ENCODE results near the gene DYNC1I2. TPM values are rescaled to one million over a fixed set of nuclear protein-coding genes. Genes with fewer than 3 reads are reported as not detected.
A peak's percentile ranks its signal among the peaks of the same experiment; 100 is the strongest.

DYNC1I2 gene
- total and polyA plus RNA-seq, 2 experiments from 2014 or later: 79.4 to 102 TPM

DNA sequence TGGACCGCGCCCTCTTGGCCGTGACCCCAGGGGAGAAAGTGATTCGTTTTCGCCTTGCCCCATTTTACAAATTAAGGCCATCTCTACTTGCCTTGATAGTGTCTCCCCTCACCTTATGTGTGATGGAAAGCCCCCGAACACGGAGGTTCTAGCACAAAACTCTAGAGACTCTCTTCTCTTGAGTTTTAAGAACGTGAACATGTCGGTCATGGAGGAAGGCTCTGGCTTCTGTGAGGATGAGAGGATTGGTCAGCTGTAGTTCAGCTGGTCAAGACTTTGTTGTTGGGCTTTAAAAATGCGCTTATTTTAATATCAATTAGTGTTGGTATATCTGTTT is 828 bp downstream of the DYNC1I2 start:
- Histone ChIP-seq H2AFZ (peak overlapping the region; percentile 97), H3K36me3 (ENCODE audit: insufficient read depth) (no peaks in the 10 kb centered on the region), H3K27ac (ENCODE audit: low read depth) (no peak overlapping the region), H4K20me1 (replicated peaks; ENCODE audit: insufficient read depth) (no peaks in the 10 kb centered on the region; the same call in 1 of the 2 replicates), H3K9me2 (ENCODE audit: insufficient read depth) (no peaks in the 10 kb centered on the region), H3F3A (replicated peaks; ENCODE audit: low read depth) (no peaks in the 10 kb centered on the region), H3K79me2 (replicated peaks; ENCODE audit: insufficient read depth) (peaks cover 37% of the 10 kb centered on the region), H3K4me3 (peak overlapping the region; percentile 90), H3K4me2 (peak overlapping the region; percentile 81), H3K4me1 (ENCODE audit: insufficient read depth) (peaks cover 8% of the 10 kb centered on the region), H3K27me3 (ENCODE audit: insufficient read depth) (no peaks in the 10 kb centered on the region)
- Mint-ChIP-seq H3K4me1 (peaks cover 10% of the 10 kb centered on the region; the same call in 2 of the 3 replicates), H3K4me3 (peak overlapping the region; percentile 96), H3K36me3 (ENCODE audit: low read depth) (peaks cover 5% of the 10 kb centered on the region; the same call in 2 of the 3 replicates), H3K9me3 (no peaks in the 10 kb centered on the region), H3K27ac (peak overlapping the region; percentile 91; the same call in 1 of the 2 replicates), H3K27me3 (ENCODE audit: insufficient read depth, low read depth, poor library complexity) (peaks cover 2% of the 10 kb centered on the region)
- ATAC-seq (peak; percentile 6; the same call in 2 of the 3 replicates), DNase-seq (ENCODE audit: low spot score) (no peak)
- TF ChIP-seq, protein P1, sequence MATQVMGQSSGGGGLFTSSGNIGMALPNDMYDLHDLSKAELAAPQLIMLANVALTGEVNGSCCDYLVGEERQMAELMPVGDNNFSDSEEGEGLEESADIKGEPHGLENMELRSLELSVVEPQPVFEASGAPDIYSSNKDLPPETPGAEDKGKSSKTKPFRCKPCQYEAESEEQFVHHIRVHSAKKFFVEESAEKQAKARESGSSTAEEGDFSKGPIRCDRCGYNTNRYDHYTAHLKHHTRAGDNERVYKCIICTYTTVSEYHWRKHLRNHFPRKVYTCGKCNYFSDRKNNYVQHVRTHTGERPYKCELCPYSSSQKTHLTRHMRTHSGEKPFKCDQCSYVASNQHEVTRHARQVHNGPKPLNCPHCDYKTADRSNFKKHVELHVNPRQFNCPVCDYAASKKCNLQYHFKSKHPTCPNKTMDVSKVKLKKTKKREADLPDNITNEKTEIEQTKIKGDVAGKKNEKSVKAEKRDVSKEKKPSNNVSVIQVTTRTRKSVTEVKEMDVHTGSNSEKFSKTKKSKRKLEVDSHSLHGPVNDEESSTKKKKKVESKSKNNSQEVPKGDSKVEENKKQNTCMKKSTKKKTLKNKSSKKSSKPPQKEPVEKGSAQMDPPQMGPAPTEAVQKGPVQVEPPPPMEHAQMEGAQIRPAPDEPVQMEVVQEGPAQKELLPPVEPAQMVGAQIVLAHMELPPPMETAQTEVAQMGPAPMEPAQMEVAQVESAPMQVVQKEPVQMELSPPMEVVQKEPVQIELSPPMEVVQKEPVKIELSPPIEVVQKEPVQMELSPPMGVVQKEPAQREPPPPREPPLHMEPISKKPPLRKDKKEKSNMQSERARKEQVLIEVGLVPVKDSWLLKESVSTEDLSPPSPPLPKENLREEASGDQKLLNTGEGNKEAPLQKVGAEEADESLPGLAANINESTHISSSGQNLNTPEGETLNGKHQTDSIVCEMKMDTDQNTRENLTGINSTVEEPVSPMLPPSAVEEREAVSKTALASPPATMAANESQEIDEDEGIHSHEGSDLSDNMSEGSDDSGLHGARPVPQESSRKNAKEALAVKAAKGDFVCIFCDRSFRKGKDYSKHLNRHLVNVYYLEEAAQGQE (IDR thresholded peaks at IDR 0.05; ENCODE audit: unreplicated experiment): no peak
- TF ChIP-seq NANOG (IDR thresholded peaks at IDR 0.05; ENCODE audit: borderline replicate concordance) (no peak), JUNB (IDR thresholded peaks at IDR 0.05; ENCODE audit: unreplicated experiment) (no peak), EZH2phosphoT487 (IDR thresholded peaks at IDR 0.05; ENCODE audit: unreplicated experiment) (no peak), ZNF331 (CRISPR knock-in tag; IDR thresholded peaks at IDR 0.05; ENCODE audit: low read depth) (no peak), ZNF114 (CRISPR knock-in tag; IDR thresholded peaks at IDR 0.05) (no peak), POLR2AphosphoS5 (IDR thresholded peaks at IDR 0.05; ENCODE audit: low read depth) (no peak), ETS1 (IDR thresholded peaks at IDR 0.05) (no peak), EZH2 (IDR thresholded peaks at IDR 0.05; ENCODE audit: low read depth, unreplicated experiment) (no peak), CREB1 (CRISPR knock-in tag; IDR thresholded peaks at IDR 0.05; ENCODE audit: low read depth) (no peak), STAT1 (IDR thresholded peaks at IDR 0.05; ENCODE audit: unreplicated experiment) (no peak)
- TF ChIP-seq, protein P2, sequence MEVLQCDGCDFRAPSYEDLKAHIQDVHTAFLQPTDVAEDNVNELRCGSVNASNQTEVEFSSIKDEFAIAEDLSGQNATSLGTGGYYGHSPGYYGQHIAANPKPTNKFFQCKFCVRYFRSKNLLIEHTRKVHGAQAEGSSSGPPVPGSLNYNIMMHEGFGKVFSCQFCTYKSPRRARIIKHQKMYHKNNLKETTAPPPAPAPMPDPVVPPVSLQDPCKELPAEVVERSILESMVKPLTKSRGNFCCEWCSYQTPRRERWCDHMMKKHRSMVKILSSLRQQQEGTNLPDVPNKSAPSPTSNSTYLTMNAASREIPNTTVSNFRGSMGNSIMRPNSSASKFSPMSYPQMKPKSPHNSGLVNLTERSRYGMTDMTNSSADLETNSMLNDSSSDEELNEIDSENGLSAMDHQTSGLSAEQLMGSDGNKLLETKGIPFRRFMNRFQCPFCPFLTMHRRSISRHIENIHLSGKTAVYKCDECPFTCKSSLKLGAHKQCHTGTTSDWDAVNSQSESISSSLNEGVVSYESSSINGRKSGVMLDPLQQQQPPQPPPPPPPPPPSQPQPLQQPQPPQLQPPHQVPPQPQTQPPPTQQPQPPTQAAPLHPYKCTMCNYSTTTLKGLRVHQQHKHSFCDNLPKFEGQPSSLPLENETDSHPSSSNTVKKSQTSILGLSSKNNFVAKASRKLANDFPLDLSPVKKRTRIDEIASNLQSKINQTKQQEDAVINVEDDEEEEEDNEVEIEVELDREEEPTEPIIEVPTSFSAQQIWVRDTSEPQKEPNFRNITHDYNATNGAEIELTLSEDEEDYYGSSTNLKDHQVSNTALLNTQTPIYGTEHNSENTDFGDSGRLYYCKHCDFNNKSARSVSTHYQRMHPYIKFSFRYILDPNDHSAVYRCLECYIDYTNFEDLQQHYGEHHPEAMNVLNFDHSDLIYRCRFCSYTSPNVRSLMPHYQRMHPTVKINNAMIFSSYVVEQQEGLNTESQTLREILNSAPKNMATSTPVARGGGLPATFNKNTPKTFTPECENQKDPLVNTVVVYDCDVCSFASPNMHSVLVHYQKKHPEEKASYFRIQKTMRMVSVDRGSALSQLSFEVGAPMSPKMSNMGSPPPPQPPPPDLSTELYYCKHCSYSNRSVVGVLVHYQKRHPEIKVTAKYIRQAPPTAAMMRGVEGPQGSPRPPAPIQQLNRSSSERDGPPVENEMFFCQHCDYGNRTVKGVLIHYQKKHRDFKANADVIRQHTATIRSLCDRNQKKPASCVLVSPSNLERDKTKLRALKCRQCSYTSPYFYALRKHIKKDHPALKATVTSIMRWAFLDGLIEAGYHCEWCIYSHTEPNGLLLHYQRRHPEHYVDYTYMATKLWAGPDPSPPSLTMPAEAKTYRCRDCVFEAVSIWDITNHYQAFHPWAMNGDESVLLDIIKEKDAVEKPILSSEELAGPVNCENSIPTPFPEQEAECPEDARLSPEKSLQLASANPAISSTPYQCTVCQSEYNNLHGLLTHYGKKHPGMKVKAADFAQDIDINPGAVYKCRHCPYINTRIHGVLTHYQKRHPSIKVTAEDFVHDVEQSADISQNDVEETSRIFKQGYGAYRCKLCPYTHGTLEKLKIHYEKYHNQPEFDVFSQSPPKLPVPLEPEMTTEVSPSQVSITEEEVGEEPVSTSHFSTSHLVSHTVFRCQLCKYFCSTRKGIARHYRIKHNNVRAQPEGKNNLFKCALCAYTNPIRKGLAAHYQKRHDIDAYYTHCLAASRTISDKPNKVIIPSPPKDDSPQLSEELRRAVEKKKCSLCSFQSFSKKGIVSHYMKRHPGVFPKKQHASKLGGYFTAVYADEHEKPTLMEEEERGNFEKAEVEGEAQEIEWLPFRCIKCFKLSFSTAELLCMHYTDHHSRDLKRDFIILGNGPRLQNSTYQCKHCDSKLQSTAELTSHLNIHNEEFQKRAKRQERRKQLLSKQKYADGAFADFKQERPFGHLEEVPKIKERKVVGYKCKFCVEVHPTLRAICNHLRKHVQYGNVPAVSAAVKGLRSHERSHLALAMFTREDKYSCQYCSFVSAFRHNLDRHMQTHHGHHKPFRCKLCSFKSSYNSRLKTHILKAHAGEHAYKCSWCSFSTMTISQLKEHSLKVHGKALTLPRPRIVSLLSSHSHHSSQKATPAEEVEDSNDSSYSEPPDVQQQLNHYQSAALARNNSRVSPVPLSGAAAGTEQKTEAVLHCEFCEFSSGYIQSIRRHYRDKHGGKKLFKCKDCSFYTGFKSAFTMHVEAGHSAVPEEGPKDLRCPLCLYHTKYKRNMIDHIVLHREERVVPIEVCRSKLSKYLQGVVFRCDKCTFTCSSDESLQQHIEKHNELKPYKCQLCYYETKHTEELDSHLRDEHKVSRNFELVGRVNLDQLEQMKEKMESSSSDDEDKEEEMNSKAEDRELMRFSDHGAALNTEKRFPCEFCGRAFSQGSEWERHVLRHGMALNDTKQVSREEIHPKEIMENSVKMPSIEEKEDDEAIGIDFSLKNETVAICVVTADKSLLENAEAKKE (CRISPR knock-in tag; IDR thresholded peaks at IDR 0.05): no peak
- TF ChIP-seq, protein P3, sequence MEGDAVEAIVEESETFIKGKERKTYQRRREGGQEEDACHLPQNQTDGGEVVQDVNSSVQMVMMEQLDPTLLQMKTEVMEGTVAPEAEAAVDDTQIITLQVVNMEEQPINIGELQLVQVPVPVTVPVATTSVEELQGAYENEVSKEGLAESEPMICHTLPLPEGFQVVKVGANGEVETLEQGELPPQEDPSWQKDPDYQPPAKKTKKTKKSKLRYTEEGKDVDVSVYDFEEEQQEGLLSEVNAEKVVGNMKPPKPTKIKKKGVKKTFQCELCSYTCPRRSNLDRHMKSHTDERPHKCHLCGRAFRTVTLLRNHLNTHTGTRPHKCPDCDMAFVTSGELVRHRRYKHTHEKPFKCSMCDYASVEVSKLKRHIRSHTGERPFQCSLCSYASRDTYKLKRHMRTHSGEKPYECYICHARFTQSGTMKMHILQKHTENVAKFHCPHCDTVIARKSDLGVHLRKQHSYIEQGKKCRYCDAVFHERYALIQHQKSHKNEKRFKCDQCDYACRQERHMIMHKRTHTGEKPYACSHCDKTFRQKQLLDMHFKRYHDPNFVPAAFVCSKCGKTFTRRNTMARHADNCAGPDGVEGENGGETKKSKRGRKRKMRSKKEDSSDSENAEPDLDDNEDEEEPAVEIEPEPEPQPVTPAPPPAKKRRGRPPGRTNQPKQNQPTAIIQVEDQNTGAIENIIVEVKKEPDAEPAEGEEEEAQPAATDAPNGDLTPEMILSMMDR (conservative IDR thresholded peaks at IDR 0.05; ENCODE audit: low read depth in 2 of 2): no peak

All from GM23338 (cell line).